Measurements from ENCODE around the gene RABAC1.
"Not testable (repeated sequence)": the region's sequence is repeated elsewhere in the genome, so short reads cannot be mapped to it uniquely, and the experiment has no call there.

The RABAC1 gene, protein sequence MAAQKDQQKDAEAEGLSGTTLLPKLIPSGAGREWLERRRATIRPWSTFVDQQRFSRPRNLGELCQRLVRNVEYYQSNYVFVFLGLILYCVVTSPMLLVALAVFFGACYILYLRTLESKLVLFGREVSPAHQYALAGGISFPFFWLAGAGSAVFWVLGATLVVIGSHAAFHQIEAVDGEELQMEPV

DNA sequence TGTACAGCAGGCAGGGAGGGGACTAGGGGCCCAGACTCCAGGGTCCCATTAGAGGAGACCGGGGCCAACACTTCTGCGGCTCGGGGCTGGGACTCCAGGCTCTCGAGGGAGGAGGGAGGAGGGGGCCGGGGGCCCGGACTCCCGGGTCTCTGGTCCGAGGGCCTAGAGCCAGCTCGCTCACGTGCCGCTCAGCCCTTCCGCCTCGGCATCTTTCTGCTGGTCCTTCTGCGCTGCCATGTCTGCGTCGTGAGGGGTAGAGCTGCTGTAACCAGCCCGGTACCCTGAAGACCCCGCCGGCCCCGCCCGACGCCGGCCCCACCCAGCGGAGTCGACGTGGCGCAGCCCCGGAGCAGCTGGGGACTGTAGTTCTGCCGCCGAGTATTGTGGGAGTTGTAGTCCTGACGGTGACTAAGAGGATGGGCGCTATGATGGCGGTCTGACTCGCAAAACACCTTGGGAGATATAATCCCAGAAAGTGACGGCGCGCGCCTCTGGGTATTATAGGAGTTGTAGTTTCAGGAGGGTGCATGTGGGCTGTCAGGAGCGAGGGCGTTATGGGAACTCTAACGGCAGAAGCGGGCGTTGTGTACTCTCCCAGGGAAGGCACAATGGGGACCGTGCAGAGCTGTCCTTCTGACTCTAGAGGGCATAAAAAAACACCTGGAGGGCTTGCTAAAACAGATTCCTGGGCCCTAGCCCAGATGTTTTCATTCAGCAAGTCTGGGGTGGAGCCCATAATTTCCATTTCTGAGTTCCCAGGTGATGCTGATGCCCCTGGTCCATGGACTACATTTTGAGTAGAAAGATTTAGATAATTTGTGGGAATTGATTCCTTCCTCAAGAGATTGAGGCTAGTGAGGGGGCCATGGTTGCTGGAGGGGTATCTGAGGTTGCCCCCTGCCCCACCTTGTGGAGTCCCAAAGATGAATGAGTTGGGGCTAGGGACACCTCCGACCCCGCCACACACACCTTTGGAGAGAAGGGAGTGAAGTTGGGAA, at the start of gene RABAC1:
TSS of gene RABAC1 (minus strand) at position 266 of the 998 bp plus-strand sequence. CDS start at position 237, 29 bp downstream.
- peak; percentile 85 to 89 for DNase-seq

DNA sequence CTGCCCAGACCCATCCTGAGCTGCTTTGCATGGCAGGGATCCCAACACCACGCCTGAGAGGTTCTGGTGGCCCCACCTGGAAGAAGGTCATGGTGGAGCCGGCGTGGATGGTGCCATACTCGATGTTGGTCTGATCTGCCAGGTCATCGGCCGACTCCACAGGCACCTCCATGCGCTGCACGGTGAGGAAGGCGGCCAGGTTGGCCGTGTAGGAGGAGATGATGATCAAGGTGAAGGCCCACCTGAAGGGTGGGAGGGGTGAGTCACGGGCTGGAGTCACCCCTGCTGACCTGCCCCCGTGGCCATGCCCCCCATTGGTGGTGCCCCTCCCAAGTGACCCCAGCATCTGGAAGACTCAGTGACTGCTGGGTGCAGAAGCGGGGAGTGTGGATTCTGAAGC, 47.4 kb upstream of the RABAC1 start:
- DNase-seq: no peak

DNA sequence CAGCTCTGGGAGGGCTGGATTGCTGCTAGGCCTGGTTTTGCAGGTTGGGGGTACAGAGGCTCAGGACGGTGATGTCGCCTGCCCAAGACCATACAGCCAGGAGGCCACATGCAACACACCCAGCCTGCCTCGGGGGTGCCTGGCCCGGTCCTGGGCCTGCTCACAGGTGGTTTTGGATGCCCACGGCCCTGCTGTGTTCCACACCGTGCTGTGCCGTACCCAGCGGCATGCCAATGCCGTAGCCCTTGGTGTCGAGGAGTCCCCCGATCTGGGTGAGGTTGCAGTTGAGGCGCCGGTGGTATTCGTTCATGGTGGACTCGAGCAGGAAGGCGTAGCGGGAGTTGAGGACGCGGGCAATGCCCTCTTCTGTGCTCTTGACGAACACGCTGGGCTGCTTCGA, 46.4 kb upstream of the RABAC1 start:
- no peak for DNase-seq

DNA sequence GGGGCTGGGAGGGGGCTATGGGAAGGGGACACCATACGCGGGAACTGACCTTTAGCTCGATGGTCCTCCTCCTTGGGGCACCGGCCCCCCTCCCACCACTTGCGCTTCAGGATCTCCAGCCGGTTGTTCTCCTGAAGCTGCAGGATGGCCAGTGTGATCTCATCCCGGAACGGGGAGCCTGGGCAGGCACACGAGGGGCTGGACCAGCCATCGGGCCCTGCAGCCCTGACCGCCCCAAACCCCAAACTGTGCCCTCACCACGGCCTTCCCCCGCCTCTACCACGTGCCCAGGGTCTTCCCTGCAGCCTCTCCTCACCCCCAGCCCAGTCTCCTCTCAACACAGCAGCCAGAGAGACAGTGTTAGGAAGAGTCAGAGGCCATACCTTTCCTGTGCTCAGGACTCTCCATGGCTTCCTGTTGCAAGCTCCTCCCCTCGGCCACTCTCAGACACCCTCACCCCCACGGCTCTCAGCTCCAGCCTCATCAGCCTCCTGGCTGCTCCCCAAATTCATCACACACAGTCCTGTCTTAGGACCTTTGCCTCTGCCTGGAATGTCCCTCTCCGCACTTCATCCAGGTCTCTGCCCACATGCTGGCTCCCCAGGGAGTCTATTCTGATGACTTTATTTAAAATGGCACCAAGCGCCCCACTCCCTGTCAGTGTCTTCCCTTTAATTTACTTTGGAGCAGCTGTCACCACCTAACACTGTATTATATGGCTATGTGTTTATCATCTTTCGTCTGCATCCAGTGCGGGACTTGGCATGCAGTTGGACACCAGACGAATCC, 44.6 kb upstream of the RABAC1 start:
- no peak for DNase-seq

DNA sequence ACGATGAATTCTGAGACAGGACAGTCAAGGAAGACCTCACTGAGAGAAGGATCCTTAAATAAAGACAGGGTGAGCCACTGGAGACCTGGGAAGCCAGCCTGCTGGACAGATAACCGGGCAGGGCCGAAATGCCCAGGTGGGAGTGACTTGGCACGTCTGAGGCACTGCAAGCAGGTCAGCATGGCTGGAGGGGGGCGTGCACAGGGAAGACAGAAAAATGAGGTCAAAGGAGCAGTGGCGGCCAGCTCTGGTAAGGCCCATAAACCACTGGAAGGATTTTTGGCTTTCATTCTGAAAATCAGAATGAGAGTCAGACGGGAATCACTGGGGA, 40.7 kb upstream of the RABAC1 start:
- no peak for DNase-seq

DNA sequence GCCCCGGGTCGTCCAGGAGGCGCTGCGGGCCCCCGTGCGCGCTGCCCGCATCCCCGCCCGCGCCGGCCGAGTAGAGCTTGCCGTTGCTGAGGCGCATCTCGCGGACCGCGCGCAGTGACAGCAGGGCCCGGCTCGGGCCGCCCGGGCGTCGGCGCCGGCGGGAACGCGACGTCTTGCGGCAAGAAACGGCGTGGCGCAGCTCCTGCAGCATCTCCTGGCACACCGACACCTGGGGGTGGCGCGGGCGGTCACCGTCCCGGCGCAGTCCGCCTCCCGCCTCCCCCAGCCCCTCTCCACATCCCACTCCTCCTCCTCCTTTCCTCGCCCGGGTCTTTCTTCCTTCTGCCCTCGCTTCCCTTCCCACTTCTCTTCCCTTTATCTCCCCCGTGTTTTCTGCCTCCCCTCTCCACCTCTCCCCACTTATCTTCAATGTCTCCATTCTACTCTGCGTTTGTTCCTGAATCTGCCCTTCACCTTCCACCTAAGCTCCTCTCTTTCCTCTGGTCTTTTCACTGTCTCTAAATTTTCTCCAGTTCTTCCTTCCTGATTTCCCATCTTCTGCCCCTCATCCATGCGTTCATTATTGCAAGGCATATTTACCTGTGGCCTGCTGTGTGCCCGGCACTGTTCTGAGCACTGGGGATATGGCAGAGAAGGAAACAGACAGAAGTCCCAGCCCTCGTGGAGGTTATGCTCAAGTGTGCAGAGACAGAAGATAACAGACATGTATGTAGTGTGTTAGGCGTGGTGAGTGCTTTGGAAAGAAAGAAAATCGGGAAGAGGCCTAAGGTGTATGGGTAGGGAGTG, 40.2 kb upstream of the RABAC1 start:
- DNase-seq: no peak

DNA sequence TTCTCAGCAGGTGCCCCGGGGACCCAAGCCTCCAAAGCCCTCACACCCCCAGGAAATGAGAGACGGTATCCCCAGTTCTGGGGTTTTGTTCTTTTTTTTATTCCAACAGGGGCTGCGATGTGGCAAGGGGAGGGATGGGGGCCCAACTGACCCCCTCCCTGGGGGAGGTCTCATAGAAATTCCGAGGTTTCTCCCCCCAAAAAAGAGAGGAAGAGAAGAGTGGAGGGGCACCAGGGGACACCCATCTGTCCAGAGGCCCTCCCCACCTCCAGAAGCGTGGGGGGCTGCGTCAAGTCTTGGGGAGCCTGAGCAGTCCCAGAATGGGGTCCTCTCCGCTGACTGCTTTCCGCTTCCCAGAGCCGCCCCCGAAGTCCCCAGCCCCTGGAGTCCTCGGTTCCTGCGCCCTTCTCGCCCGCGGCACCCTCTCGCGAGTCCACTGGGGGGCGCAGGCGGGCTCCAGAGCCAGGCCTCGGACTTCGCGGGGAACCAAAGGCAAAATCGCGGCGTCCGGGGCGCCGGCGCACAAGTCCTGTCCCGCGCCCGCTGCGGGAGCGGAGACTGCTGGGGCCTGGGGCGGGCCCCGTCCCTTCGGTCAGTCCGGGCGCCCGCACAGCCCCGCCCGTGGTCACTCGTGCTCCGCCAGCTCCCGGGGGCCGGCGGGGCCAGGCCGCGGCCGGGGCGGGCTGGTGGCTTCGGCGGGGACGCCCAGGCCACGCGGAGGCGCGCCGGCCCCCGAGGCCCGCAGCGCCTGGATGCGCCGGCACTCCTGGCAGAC, 39.3 kb upstream of the RABAC1 start:
- DNase-seq: peak; percentile 21 to 63

DNA sequence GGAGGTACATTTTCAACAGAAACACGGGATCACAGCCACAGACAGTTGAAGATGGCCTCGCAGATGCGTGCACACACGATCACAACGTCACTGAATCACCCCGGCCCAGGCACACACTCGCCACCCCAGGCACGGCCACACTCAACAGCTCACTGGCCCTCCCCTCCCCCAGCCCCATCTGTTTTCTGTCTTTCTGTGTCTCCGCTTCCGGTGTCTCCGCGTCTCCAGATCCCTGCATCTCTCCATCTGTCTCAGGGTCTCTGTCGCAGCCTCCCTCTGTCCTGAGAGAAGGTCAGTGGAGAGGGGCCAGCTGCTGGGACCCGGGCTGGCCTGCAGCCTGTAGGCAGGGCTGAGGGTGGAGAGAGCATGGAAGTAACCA, 38.7 kb upstream of the RABAC1 start:
- no peak for DNase-seq

DNA sequence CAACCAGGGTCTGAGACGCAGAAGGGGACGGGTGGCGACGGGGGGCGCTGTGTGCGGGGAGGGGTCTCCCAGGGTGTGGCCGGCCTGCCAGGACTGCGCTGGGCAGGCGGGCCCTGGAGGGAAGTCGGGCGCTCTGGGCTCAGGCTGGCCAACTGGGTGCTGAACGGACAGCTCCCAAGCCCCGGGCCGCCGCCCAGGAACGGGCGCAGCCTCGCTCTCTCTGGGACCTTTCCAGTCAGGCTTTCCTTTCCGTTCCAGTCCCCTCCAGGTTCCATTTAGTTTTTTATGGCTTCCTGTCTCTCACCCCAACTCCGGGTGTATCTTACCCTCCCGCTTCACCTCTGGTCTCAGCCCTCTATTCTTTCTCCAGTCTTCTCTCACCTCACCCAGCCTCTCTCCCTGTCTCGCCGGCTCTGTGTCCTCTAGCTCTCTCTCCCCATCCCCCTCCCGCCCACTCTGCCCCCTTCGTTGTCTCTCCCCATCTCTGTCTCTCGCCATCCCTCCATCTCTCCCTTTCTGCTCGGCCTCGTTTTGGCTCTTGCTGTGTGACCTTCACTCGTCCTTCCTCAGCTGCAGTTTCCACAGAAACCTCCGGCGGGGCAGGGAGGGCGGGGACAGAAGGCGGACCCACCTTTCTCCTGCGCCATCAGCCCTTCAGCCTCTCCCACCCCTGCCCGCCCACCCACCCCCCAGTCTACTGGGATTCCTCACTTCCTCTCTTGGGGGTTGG, 38.2 kb upstream of the RABAC1 start:
- no peak for DNase-seq

DNA sequence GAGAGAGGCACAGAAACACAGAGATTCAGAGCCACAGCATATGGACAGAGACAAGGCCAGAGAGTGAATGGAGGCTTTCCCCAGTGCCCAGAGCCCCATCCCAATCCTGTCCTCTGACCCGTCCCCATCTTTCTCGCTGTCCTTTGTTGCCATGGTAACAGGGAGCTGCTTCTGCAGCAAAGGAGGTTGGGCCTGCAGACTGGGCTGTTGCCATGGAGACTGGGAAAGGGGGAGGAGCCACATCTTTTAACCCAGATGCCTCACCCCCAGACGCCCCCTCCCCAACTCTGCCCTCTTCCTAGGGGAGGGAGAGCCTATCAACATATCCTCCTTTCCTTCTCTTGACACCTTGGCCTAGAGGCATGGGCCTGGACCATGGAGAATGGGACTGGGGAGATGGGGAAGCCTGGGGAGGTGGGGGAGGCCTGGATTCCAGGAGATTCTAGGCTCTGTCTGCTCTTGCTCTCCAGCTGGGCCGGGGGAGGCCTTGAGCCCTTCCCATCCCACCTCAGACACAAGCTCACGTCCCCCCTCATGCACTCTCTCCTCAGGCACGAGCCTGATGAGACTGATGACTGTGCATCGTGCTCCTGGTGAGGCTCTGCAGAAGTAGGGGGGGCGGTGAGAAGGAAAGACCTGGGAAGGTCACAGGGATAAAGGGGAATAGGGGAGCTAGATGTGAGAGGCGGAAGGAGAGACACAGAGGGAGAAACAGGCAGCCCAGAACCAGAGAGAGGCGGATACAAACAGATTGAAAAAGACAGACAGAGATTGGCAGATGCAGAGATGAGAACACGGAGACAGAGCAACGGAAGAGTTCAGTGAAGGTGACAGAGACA, 37.1 kb upstream of the RABAC1 start:
- DNase-seq: peak; percentile 14 to 16

DNA sequence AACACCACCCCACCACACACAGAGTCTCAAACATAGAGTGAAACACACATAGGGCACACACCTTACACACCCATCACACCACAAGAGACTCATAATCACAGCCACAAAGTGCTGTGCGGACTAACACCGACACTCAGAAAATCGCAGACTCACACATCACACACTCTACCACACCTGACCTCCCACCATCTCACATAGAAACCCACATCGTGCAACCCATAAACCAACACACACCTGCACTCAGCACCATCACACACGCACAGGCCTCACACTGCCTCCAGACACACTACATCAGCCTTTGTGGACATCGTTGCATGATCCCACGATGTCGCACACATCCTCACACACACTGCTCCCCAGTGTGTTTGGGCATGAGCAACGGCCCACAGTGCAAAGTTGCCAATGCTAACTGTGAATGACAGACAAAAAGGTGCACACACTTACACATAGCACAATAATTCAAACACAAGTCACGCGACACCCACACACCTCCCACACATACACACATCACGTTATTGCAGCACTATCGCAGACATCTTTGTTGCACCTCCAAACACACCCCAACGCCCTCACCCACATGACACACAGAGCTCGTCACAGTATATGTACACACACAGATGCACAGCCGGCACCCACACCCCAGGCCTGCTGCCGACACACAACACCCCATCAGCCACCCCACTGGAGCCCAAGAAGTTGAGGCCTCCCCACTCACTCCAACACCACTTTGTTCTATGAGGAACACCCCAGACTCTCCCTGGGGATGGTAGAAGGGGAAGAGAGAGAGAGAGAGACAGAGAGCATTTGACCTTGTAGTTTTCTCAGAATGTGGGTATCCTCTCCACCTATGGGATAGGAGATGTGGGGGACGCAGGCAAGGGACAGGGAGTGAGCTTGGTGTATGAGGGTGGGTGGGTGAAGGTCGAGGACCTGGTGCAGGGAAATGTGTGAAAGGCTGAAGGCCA, 36.2 kb upstream of the RABAC1 start:
- DNase-seq: no peak

DNA sequence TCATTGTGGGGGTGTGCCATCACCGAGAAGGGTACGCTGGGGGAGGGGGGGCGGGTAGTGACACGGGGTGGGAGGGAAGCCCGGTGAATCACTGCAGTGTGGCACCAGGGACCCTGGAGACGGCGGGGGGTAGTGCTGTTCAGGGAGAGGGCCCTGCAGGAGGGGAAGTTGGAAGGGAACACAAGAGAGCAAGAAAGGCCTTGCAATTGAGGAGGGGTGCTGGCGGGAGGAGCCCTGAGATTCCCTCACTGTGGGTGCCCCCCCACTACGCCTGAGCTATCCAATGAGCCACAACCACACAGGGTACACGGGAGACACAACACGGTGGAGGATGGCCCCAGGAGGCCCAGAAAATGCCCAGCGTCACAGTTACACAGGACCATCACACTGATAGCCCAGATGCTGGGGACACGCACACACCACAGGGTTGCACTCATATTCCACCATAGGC, 35.4 kb upstream of the RABAC1 start:
- no peak for DNase-seq

DNA sequence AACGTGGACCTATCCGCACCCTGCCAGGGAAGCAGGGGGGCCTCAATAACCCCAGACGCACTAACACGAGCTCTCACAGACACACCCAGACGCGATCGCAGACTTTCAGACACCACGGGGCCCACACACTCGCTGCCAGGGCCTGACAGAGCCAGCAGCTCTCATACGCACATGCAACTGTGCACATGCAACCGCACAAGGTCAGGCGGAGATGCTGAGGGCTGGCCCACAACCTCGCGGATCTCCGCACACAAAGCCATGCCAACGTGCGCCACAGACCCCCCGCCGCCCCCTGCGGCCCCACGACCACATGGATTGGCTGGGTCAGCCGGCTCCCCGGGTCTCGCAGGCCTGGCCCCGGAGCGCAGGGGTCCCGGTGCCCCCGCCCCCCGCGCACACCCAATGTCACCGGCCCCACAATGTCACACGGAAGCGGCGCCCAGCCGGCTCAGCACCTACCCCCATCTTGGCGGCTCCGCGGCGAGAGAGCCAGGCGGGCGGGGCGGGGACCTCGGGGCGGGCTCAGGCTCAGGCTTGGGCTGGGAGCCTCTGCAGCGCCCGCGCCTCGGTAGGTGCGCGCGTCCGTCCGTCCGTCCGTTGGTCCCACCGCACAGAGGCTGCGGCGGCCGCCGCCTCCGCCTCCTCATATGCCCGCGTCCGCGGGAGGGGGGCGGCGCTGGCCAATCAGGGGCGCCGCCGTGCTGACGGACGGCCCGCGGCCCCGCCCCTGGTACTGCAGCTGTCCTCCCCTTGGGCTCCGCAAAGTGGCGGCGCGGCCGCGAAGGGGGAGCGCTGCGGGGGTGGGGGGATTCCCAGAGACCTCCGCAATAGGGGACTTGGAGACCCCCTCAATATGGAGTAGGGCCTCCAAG, 34.7 kb upstream of the RABAC1 start, which contains the start of gene ATP1A3:
TSS of gene ATP1A3 (minus strand) at position 619 of the 872 bp plus-strand sequence. CDS start at position 465, 154 bp downstream.
- peak; percentile 72 to 82 for DNase-seq

DNA sequence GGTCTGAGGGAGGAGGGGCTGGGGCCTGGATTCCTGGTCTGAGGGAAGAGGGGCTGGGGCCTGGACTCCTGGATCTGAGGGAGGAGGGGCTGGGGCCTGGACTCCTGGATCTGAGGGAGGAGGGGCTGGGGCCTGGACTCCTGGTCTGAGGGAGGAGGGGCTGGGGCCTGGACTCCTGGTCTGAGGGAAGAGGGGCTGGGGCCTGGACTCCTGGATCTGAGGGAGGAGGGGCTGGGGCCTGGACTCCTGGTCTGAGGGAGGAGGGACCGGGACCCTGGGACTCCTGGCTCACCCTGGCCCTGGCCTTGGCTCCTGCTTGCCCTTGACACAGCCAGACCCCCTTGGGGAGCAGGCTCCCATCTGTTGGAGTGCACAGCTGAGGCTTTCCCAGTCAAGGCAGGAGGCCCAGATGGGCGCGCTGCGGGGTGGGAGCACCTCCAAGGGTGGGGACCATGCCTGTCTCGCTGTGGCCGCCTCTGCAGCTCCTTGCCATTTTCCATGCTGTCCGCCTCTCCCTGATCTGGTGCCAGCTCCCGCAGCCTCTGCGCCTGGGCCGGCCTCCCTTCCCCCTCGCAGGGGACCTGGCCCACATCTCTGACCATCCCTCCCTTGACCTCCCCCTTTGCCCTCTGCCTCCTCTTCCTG, 32.9 kb upstream of the RABAC1 start:
- not testable (repeated sequence) for DNase-seq

DNA sequence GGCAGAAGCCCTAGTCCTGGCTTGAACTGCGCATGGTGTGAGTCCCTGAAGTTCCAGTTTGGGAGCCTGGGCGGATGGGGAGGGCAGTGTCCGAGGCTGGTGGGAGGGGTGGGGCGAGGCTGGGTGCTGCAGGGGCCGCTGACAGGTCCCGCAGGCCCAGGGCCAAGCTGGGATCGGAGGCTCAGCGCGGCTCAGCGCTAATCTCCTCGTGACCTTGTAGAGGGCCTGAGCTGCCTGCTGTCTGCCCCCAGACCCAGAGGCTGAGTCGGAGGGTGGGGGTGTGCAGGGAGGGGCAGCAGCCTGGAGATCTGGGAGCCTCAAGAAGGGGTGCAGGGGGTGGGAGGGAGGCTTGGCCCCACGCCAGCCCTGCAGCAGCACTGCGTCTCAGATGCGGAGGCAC, 31.9 kb upstream of the RABAC1 start:
- no peak for DNase-seq

DNA sequence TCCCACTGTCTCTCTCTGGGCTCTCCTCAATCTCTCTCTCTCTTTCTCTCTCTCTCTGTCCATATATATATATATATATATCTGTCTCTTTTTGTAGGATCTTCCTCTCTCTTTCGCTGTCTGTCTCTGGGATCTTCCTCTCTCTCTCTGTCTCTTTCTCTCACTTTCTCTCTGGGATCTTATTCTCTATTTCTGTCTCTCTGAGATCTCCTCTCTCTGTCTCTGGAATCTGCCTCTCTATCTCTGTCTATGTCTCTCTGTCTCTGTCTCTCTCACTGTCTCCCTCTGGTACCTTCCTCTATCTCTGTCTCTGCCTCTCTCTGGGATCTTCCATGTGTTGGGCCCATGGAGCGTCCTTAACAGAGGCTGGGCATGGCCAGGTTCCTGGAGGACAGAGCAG, 31.5 kb upstream of the RABAC1 start:
- DNase-seq: no peak

DNA sequence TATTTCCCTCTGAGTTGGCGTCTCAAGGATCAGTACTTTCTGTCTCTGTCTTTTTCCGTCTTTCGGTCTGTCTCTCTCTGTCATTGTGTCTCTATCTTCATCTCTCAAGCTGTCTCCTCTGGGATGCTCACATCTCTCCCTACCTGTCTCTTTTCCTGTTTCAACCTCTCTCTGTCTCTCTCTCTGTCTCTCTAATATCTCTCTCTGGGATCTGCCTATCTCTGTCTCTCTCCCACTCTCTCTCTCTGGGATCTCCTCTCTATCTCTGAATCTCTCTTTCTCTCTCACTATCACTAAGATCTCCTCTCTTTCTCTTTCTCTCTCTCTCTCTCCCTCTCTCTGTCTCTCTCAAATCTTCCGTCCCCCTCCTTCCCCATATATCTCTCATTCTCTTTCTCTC, 30.9 kb upstream of the RABAC1 start:
- DNase-seq: no peak
